Nephron (organoid): Measurements from ENCODE around the gene ETHE1.

Source experiments
- H3K27ac Mint-ChIP-seq, 3 experiments: 2 replicates each; pipeline ENCODE4 v1.8.0; 2020; ENCODE audit warnings: mixed read lengths in 3 of 3, mild to moderate bottlenecking in 2 of 3, moderate library complexity in 1 of 3
- H3K27me3 Mint-ChIP-seq: 2 replicates; pipeline ENCODE4 v1.8.0; 2021; ENCODE audit warnings: low read depth, mild to moderate bottlenecking, moderate library complexity, mixed read lengths
- H3K36me3 Mint-ChIP-seq: 2 replicates; pipeline ENCODE4 v1.8.0; 2020; ENCODE audit warnings: low read depth, mixed read lengths
- H3K4me1 Mint-ChIP-seq: 2 replicates; pipeline ENCODE4 v1.8.0; 2020; ENCODE audit warnings: mixed read lengths
- H3K4me3 Mint-ChIP-seq, 3 experiments: 2 replicates each; pipeline ENCODE4 v1.8.0; 2020; ENCODE audit warnings: mild to moderate bottlenecking in 3 of 3, mixed read lengths in 3 of 3, moderate library complexity in 2 of 3
- H3K9me3 Mint-ChIP-seq: 2 replicates; pipeline ENCODE4 v1.8.0; 2020; ENCODE audit warnings: mixed read lengths
- CTCF ChIP-seq, 3 experiments: fragments of 200-600 bp; sonication (generic); IDR thresholded peaks; one replicate each; pipeline ENCODE4 v1.5.0; 2021; ENCODE audit warnings: antibody characterized with exemption in 3 of 3; ENCODE audit not compliant: unreplicated experiment in 3 of 3

Gene ETHE1

GRCh38 chr19:43538922-43539321 is 11.9 kb upstream of the ETHE1 start:
- Mint-ChIP-seq H3K9me3 (peaks cover 10% of the 10 kb centered on the region), H3K27ac (no peak overlapping the region), H3K36me3 (peaks cover 73% of the 10 kb centered on the region), H3K4me3 (no peak overlapping the region), H3K27me3 (no peaks in the 10 kb centered on the region), H3K4me1 (peaks cover 5% of the 10 kb centered on the region)
- no peak for TF ChIP-seq CTCF (IDR thresholded peaks at IDR 0.05; ENCODE audit: unreplicated experiment in 3 of 3)

- Mint-ChIP-seq H3K4me3 (peak overlapping the region; percentile 61 to 92 (median 77)), H3K27ac (peak overlapping the region in 2 of 3 experiments; percentile 27 to 69), H3K9me3 (peaks cover 10% of the 10 kb centered on the region), H3K36me3 (peaks cover 40% of the 10 kb centered on the region), H3K27me3 (no peaks in the 10 kb centered on the region), H3K4me1 (peaks cover 10% of the 10 kb centered on the region)
- TF ChIP-seq CTCF (IDR thresholded peaks at IDR 0.05; ENCODE audit: unreplicated experiment in 3 of 3), result peak; percentile 37 to 49 (median 45)
These were observed 8.1 kb upstream of the ETHE1 start for GRCh38 chr19:43534816-43535761.

GRCh38 chr19:43534305-43534815 is 7.4 kb upstream of the ETHE1 start:
- peak overlapping the region; percentile 90 to 96 (median 92) for H3K4me3 Mint-ChIP-seq
- no peaks in the 10 kb centered on the region for H3K27me3 Mint-ChIP-seq
- H3K27ac Mint-ChIP-seq, result peak overlapping the region; percentile 97 to 100 (median 98)
- H3K36me3 Mint-ChIP-seq, result peaks cover 33% of the 10 kb centered on the region
- peaks cover 9% of the 10 kb centered on the region for H3K9me3 Mint-ChIP-seq
- H3K4me1 Mint-ChIP-seq, result peaks cover 10% of the 10 kb centered on the region
- no peak for TF ChIP-seq CTCF (IDR thresholded peaks at IDR 0.05; ENCODE audit: unreplicated experiment in 3 of 3)

GRCh38 chr19:43533546-43534304 is 6.7 kb upstream of the ETHE1 start:
- Mint-ChIP-seq H3K27me3 (no peaks in the 10 kb centered on the region), H3K36me3 (peaks cover 26% of the 10 kb centered on the region), H3K4me3 (peak overlapping the region; percentile 90 to 96 (median 92)), H3K9me3 (peaks cover 4% of the 10 kb centered on the region), H3K4me1 (peaks cover 10% of the 10 kb centered on the region), H3K27ac (peak overlapping the region; percentile 97 to 100 (median 98))
- TF ChIP-seq CTCF (IDR thresholded peaks at IDR 0.05; ENCODE audit: unreplicated experiment in 3 of 3), result no peak

GRCh38 chr19:43532962-43533545 is 6.1 kb upstream of the ETHE1 start, which contains the start of gene ZNF575:
Gene ZNF575, plus strand, starts transcription at chr19:43533188. Its CDS starts 1,235 bp downstream, at chr19:43534423.
- H3K4me1 Mint-ChIP-seq, result peaks cover 10% of the 10 kb centered on the region
- no peaks in the 10 kb centered on the region for H3K9me3 Mint-ChIP-seq
- H3K27me3 Mint-ChIP-seq, result no peaks in the 10 kb centered on the region
- H3K27ac Mint-ChIP-seq, result peak within 1 kb of the TSS; percentile 97 to 100 (median 99)
- H3K36me3 Mint-ChIP-seq, result peaks cover 20% of the 10 kb centered on the region
- TF ChIP-seq CTCF (IDR thresholded peaks at IDR 0.05; ENCODE audit: unreplicated experiment in 3 of 3), result no peak
- H3K4me3 Mint-ChIP-seq, result peak within 1 kb of the TSS; percentile 90 to 96 (median 92)
